ENCODE results near the gene TM2D3.

TM2D3 gene

DNA sequence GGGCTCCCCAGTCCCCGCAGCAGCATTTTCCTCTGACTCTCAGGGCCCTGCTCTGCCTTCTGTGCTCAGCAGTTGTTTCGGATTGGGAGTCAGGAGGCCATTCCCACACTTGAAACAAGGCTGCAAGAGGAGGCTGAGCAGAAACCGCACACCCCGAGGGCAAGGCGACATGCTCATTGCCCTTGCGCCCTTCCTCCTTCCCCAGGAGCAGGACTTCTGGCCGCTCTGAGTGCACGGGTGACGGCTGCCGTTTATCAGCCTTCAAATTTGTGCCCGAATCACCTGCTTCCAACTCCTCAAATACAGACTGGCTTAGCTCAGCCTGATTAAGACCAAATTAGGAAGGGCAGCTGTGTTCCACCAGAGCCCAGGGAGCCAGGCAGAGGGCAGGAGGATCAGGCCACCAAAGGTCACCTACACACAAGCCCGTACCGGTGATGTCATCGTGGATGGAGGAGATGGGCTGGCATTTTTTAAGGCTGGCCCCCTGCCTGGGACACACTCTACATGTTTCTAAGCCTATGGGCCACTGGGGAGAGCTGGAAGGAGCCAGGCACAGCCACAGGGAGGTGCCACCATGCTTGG is 38.1 kb downstream of the TM2D3 start:
- Histone ChIP-seq H3K9ac (ENCODE audit: low read length in 2 of 2) (no peak overlapping the region), H3K9me3 (ENCODE audit: control insufficient read depth in 2 of 2, low read length in 2 of 2) (no peaks in the 10 kb centered on the region), H3K27ac (ENCODE audit: low read length) (peak overlapping the region; percentile 24), H3K27me3 (ENCODE audit: control insufficient read depth in 1 of 2, insufficient read depth in 2 of 2, low read length in 2 of 2) (no peaks in the 10 kb centered on the region), H3K4me3 (ENCODE audit: low read length in 2 of 2) (no peak overlapping the region), H3K36me3 (ENCODE audit: control insufficient read depth in 2 of 2, insufficient read depth in 2 of 2, low read length in 2 of 2) (peaks cover 0 to 2% of the 10 kb centered on the region in 2 donors), H3K4me1 (ENCODE audit: control insufficient read depth, insufficient read depth, low read length) (peaks cover 39% of the 10 kb centered on the region)

DNA sequence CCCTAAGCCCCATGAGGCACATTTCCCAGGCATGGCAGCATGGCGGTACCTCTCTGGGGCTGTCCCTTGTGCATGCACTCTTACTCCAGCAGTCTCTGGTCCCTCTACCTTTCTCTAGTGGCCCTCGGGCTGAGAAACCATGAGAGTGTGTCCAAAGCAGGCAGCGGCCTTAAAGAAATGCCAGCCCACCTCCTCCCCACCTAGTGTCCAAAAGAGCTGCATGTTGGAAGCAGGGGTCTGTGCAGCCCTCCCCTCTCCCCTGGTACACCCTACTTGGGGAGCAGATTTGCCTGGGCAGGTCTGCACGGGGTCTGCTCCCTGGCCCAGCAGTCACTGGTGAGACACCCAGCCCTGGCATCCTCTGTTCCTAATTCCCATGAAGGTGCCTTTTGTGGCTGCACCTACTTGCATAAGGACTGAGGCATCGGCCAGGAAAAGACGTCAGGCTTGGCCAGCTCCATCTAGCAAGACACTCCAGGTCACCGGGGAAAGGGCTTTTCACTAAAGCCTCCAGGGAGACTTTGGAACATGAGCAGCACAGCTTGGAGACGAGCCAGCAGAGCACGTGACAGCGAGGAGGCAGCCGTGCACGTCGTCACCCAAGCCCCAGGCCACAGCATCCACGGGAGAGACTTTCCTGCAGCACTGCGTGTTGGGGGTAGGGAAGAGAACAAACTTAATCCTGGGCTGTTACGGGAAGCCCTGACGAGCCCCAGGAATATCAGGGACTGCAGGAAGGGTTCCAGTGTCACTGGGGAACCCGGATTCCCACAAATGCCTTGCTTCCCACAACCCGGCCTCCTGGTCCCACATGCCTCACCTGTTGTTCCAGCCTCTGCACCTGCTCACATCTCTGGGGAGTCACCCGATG is 38.8 kb downstream of the TM2D3 start:
- H3K27ac ChIP-seq (ENCODE audit: low read length) = peak overlapping the region; percentile 31
- no peaks in the 10 kb centered on the region for H3K27me3 ChIP-seq (ENCODE audit: control insufficient read depth in 1 of 2, insufficient read depth in 2 of 2, low read length in 2 of 2)
- no peak overlapping the region for H3K9ac ChIP-seq (ENCODE audit: low read length in 2 of 2)
- H3K9me3 ChIP-seq (ENCODE audit: control insufficient read depth in 2 of 2, low read length in 2 of 2) = no peaks in the 10 kb centered on the region
- H3K36me3 ChIP-seq (ENCODE audit: control insufficient read depth in 2 of 2, insufficient read depth in 2 of 2, low read length in 2 of 2) = no peaks in the 10 kb centered on the region
- H3K4me1 ChIP-seq (ENCODE audit: control insufficient read depth, insufficient read depth, low read length) = peaks cover 39% of the 10 kb centered on the region
- H3K4me3 ChIP-seq (ENCODE audit: low read length in 2 of 2) = no peak overlapping the region

DNA sequence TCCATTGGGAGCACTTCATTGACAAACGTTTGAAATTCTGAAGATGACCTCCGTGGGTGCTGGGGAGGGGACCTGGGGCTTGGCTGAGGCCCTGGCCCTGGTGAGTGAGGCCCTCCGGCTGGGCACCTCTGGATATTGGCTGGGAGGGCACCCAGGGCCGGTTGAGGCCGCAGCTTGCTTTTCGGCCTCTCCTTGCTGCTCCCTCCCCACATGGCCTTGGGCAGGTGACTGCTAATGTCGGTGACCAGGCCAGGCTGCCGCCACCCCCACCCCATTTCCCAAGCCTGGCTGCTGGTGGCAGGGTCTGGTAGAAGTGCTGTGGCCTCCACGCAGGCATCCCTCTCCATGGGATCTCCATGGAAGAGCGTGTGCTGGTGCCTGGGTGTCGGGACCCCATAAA is 39.5 kb downstream of the TM2D3 start:
- H3K4me3 ChIP-seq (ENCODE audit: low read length in 2 of 2) = no peak overlapping the region
- no peak overlapping the region for H3K9ac ChIP-seq (ENCODE audit: low read length in 2 of 2)
- H3K9me3 ChIP-seq (ENCODE audit: control insufficient read depth in 2 of 2, low read length in 2 of 2) = no peaks in the 10 kb centered on the region
- peaks cover 39% of the 10 kb centered on the region for H3K4me1 ChIP-seq (ENCODE audit: control insufficient read depth, insufficient read depth, low read length)
- H3K27me3 ChIP-seq (ENCODE audit: control insufficient read depth in 1 of 2, insufficient read depth in 2 of 2, low read length in 2 of 2) = no peaks in the 10 kb centered on the region
- H3K27ac ChIP-seq (ENCODE audit: low read length) = peak overlapping the region; percentile 31
- H3K36me3 ChIP-seq (ENCODE audit: control insufficient read depth in 2 of 2, insufficient read depth in 2 of 2, low read length in 2 of 2) = no peaks in the 10 kb centered on the region

DNA sequence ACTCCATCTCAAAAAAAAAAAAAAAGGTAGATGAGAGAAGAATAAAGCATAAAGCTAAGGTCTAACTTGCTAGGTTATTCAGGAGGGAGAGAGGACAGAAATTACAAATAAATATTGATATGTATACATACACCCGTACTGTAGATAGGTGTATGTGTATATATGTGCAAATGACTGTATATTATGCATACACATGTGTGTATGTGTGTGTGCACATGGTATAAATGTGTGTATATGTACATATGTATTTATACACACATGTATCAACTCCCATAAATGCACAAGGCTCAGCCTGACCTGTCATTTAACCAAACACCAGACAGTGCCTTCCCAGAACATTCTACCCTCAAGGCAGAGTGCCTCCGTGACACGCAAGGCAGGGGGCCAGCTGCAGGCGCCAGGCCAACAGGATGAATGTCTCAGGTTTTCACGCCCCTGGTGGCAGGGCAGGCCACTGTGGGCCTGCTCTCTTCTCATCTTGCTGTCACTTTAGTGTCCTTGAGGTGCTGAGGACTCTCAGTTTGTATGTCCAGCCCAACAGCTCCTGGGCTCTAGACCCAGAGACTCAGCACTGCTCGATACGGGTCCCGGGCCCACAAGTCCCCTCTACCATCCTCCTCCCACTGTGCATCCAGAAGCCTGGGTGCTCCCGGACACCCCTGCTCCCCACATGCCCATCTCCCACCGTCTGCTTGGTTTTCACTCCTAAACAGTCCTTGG is 40.4 kb downstream of the TM2D3 start:
- no peak overlapping the region for H3K9ac ChIP-seq (ENCODE audit: low read length in 2 of 2)
- H3K9me3 ChIP-seq (ENCODE audit: control insufficient read depth in 2 of 2, low read length in 2 of 2) = no peaks in the 10 kb centered on the region
- H3K4me1 ChIP-seq (ENCODE audit: control insufficient read depth, insufficient read depth, low read length) = peaks cover 38% of the 10 kb centered on the region
- H3K27me3 ChIP-seq (ENCODE audit: control insufficient read depth in 1 of 2, insufficient read depth in 2 of 2, low read length in 2 of 2) = no peaks in the 10 kb centered on the region
- no peaks in the 10 kb centered on the region for H3K36me3 ChIP-seq (ENCODE audit: control insufficient read depth in 2 of 2, insufficient read depth in 2 of 2, low read length in 2 of 2)
- no peak overlapping the region for H3K4me3 ChIP-seq (ENCODE audit: low read length in 2 of 2)
- H3K27ac ChIP-seq (ENCODE audit: low read length) = no peak overlapping the region

DNA sequence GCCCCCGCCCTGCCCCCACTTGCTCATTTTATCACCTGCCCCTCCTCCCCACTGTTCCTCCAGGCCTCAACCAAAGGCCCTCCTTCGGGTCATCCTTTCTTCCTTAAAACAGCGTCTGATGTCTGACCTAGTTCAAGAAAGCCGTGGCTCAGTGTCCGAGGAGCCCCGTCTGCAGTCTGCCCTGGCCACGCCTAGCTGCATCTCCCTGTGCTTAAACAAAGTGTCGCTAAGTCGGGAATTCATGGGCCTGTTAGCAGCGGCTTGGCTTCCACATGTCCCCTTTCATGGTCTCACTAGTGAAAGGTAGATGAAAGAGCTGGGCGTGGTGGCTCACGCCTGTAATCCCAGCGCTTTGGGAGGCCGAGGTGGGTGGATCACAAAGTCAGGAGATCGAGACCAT is 41.2 kb downstream of the TM2D3 start:
- Histone ChIP-seq H3K36me3 (ENCODE audit: control insufficient read depth in 2 of 2, insufficient read depth in 2 of 2, low read length in 2 of 2) (no peaks in the 10 kb centered on the region), H3K4me3 (ENCODE audit: low read length in 2 of 2) (no peak overlapping the region), H3K27me3 (ENCODE audit: control insufficient read depth in 1 of 2, insufficient read depth in 2 of 2, low read length in 2 of 2) (no peaks in the 10 kb centered on the region), H3K4me1 (ENCODE audit: control insufficient read depth, insufficient read depth, low read length) (peaks cover 31% of the 10 kb centered on the region), H3K9me3 (ENCODE audit: control insufficient read depth in 2 of 2, low read length in 2 of 2) (no peaks in the 10 kb centered on the region), H3K9ac (ENCODE audit: low read length in 2 of 2) (no peak overlapping the region), H3K27ac (ENCODE audit: low read length) (no peak overlapping the region)

DNA sequence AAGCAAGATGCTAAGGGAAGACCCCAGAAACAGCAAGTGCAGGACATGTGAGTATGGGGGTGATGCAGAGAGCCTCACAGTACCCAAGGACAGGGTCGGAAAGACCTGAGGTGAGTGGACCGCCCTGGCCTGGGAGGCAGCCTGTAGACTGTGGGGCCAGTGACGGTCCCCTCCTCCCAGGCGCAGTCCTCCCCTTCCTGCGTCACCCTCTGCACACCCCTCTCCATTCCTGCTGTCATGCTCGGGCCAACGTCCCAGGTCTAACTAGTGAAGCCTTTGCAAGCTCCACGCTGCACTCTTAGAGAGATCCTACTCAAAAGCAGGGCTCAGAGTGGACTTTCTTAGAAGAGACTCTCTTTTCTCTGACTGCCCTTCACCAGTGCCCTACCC is 41.6 kb downstream of the TM2D3 start:
- Histone ChIP-seq H3K9me3 (ENCODE audit: control insufficient read depth in 2 of 2, low read length in 2 of 2) (no peaks in the 10 kb centered on the region), H3K4me1 (ENCODE audit: control insufficient read depth, insufficient read depth, low read length) (peaks cover 27% of the 10 kb centered on the region), H3K9ac (ENCODE audit: low read length in 2 of 2) (no peak overlapping the region), H3K36me3 (ENCODE audit: control insufficient read depth in 2 of 2, insufficient read depth in 2 of 2, low read length in 2 of 2) (no peaks in the 10 kb centered on the region), H3K27me3 (ENCODE audit: control insufficient read depth in 1 of 2, insufficient read depth in 2 of 2, low read length in 2 of 2) (no peaks in the 10 kb centered on the region), H3K27ac (ENCODE audit: low read length) (no peak overlapping the region), H3K4me3 (ENCODE audit: low read length in 2 of 2) (no peak overlapping the region)

DNA sequence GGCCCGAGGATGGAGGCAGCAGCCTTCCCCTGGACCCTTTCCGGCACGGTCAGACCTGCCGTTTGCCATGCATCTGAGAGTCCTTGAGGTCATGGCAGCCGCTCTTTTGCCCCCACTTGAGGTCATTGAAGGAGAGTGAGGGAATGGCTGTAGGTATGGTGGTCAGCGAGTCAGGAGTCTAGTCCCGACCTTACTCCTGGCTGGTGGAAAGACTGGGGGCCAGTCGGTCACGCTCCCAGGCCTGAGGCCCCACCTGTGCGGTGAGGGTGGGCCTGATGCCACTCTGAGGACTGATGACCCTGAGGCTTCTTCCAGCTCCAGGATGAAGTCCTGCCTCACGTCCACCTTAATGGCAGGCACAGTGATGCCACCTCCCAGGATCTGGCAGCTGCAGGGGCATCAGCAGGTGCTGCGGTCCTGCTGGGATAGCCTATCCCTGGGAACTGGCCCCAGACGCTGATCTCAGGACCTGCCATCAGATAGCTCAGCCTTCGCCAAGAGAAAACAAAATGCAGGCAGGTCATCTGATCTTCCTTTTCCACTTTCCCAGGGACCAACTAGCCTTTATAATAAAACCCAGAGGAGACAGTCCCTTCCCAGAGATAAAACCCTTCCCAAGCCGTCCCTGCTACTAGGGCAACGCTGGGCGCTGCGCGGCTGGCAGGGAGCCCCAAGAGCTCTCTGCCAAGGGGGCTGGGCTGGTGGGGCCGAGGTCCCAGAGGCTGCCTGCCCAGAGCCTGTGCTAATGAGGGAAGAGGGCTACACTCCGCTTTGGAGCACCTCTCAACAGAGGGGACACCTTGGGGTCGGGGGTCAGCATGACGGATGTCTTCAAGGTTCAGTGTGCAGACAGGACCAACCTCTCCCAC is 42.2 kb downstream of the TM2D3 start:
- no peaks in the 10 kb centered on the region for H3K27me3 ChIP-seq (ENCODE audit: control insufficient read depth in 1 of 2, insufficient read depth in 2 of 2, low read length in 2 of 2)
- H3K4me1 ChIP-seq (ENCODE audit: control insufficient read depth, insufficient read depth, low read length) = peaks cover 23% of the 10 kb centered on the region
- H3K36me3 ChIP-seq (ENCODE audit: control insufficient read depth in 2 of 2, insufficient read depth in 2 of 2, low read length in 2 of 2) = no peaks in the 10 kb centered on the region
- no peak overlapping the region for H3K9ac ChIP-seq (ENCODE audit: low read length in 2 of 2)
- no peak overlapping the region for H3K27ac ChIP-seq (ENCODE audit: low read length)
- no peaks in the 10 kb centered on the region for H3K9me3 ChIP-seq (ENCODE audit: control insufficient read depth in 2 of 2, low read length in 2 of 2)
- H3K4me3 ChIP-seq (ENCODE audit: low read length in 2 of 2) = no peak overlapping the region

DNA sequence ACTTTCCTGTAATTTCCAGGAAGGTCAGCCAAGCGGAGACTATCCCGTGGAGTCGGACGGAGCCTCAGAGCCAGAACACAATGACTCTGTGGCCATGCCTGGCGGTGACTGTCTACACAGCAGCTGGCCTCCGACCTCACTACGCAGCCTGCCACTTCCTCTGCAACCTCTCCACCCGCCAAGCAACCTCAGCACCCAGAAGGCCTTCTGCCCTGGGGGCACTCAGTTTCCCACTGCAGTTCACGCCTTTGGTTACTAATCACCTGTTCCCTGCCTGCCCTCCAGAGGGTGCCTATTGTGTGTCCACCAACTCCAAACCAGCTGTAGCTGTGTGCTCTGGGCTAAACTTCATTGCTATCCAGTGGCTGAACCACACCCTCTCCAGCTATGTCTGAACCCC is 44.0 kb downstream of the TM2D3 start:
- Histone ChIP-seq H3K36me3 (ENCODE audit: control insufficient read depth in 2 of 2, insufficient read depth in 2 of 2, low read length in 2 of 2) (no peaks in the 10 kb centered on the region), H3K27ac (ENCODE audit: low read length) (no peak overlapping the region), H3K4me3 (ENCODE audit: low read length in 2 of 2) (no peak overlapping the region), H3K9ac (ENCODE audit: low read length in 2 of 2) (no peak overlapping the region), H3K9me3 (ENCODE audit: control insufficient read depth in 2 of 2, low read length in 2 of 2) (no peaks in the 10 kb centered on the region), H3K4me1 (ENCODE audit: control insufficient read depth, insufficient read depth, low read length) (peaks cover 10% of the 10 kb centered on the region), H3K27me3 (ENCODE audit: control insufficient read depth in 1 of 2, insufficient read depth in 2 of 2, low read length in 2 of 2) (no peaks in the 10 kb centered on the region)

DNA sequence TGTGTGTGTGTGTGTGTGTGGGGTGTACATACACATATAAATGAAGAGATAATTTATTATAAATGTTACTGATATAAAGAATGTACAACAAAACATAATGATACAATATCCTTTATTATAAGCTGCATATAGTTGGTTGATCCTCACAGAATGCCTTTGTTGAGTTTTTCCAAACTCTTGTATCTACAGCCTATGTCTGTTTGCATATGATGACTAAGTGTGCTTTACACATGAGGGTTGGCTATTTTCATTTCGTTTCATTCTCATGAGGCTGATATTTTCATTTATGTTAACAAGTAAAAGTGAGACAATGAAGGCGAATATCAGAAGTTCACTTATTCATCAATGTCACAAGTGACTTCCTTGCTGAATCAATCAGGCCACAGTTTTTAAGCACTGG is 45.1 kb downstream of the TM2D3 start:
- H3K4me1 ChIP-seq (ENCODE audit: control insufficient read depth, insufficient read depth, low read length) = no peaks in the 10 kb centered on the region
- no peak overlapping the region for H3K9ac ChIP-seq (ENCODE audit: low read length in 2 of 2)
- no peak overlapping the region for H3K27ac ChIP-seq (ENCODE audit: low read length)
- H3K27me3 ChIP-seq (ENCODE audit: control insufficient read depth in 1 of 2, insufficient read depth in 2 of 2, low read length in 2 of 2) = no peaks in the 10 kb centered on the region
- H3K9me3 ChIP-seq (ENCODE audit: control insufficient read depth in 2 of 2, low read length in 2 of 2) = no peaks in the 10 kb centered on the region
- H3K4me3 ChIP-seq (ENCODE audit: low read length in 2 of 2) = no peak overlapping the region
- no peaks in the 10 kb centered on the region for H3K36me3 ChIP-seq (ENCODE audit: control insufficient read depth in 2 of 2, insufficient read depth in 2 of 2, low read length in 2 of 2)

DNA sequence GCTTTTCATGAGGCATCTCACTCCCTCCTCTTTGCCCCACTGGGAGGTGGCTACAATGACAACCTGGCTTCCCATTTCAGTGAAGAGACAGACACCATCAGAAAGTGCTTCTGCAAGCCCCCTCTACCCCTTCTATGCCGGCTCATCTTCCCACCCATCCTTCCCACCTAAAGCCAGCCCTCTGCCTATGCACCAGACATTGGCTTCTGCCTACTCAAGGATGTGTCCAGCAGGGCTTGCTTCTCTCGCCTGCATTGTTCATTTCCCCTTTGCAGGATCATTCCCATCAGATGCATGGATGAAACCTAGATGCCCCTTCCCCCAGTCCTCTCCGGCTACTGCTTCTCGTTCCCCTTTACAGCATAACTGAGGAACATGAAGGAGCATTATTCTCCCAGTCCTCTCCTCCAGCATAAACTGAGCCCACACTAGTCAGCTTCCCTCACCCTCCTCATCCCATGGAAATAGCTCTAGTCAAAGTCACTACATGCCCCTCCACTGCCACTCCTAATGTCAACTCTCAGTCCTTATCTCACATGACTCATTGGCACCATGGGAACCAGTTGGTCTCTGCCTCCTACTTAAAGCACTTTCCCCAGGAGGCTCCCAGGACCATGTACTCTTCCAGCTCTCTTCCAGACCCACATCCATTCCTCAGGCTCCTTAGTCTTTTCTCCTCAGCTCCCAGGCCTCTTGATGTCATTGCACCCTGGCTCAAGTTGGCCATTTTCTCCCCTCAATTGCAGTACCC is 47.9 kb downstream of the TM2D3 start:
- no peak overlapping the region for H3K4me3 ChIP-seq (ENCODE audit: low read length in 2 of 2)
- H3K9me3 ChIP-seq (ENCODE audit: control insufficient read depth in 2 of 2, low read length in 2 of 2) = no peaks in the 10 kb centered on the region
- no peak overlapping the region for H3K27ac ChIP-seq (ENCODE audit: low read length)
- H3K9ac ChIP-seq (ENCODE audit: low read length in 2 of 2) = no peak overlapping the region
- no peaks in the 10 kb centered on the region for H3K4me1 ChIP-seq (ENCODE audit: control insufficient read depth, insufficient read depth, low read length)
- peaks cover 0 to 3% of the 10 kb centered on the region in 2 donors for H3K27me3 ChIP-seq (ENCODE audit: control insufficient read depth in 1 of 2, insufficient read depth in 2 of 2, low read length in 2 of 2)
- no peaks in the 10 kb centered on the region for H3K36me3 ChIP-seq (ENCODE audit: control insufficient read depth in 2 of 2, insufficient read depth in 2 of 2, low read length in 2 of 2)
